Ovary (tissue), 3 donors: ENCODE measurements around the gene TNFRSF14.

ENCODE experiments used
- CTCF ChIP-seq, 3 donors: fragments of 450-650 bp in 2 of 3; fragments of 200-600 bp in 1 of 3; IDR thresholded peaks; one replicate each; pipeline versions ENCODE4 v1.5.1 to v1.8.0; 2016 to 2022; ENCODE audit warnings: antibody characterized with exemption in 3 of 3, mild to moderate bottlenecking in 1 of 3
- EP300 ChIP-seq: sonication (generic); formaldehyde crosslinking; IDR thresholded peaks from one replicate; pipeline ENCODE4 v1.6.1; 2017; ENCODE audit warnings: antibody characterized with exemption
- POLR2A ChIP-seq: fragments of 450-650 bp; IDR thresholded peaks from one replicate; pipeline ENCODE4 v1.6.1; 2017; ENCODE audit warnings: antibody characterized with exemption, mild to moderate bottlenecking, moderate library complexity
- donor health status: DM: no; HTN: no; CAD: no.

- no peak for TF ChIP-seq CTCF (IDR thresholded peaks at IDR 0.05)
- no peak for TF ChIP-seq POLR2A
- TF ChIP-seq EP300, result no peak
These were observed 8.7 kb downstream of the TNFRSF14 start for GRCh38 chr1:2564815-2565374.
